Hepatic stellate cell (primary cell): ENCODE data around the gene RFX3.

ENCODE experiments used
- DNase-seq: peaks from one replicate; pipeline ENCODE4 v3.0.0; 2011; ENCODE audit warnings: low spot score

RFX3 gene

DNA sequence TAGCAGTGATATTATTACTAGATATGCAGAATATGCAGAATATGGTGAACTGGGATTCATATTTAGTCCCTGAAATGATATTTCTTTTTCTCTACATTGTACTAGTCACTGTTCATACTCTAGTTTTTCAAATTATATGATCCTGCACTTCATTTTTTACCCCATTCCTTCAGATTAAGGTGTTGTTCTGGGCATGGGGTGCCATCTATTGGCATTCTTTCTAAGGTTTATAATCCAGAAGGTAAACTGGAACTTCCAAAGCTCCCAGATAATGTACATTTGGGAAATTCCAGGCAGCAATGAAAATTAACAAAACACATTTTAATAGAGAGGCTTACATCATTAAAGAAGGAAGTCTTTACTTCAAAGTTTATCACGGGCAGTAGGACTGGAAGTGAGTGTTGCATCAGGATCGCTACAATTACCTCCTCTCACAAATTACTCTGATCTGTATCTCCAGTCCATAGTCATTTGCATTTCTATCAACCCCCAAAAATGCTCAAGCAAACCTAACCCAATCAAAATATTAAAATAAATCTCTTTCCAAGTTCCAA is 12.5 kb downstream of the RFX3 start:
- no peak for DNase-seq

GRCh38 chr9:3511551-3511950 is 14.2 kb downstream of the RFX3 start:
- no peak for DNase-seq

GRCh38 chr9:3510796-3511195 is 15.0 kb downstream of the RFX3 start:
- no peak for DNase-seq

GRCh38 chr9:3509926-3510325 is 15.9 kb downstream of the RFX3 start:
- DNase-seq: no peak

- DNase-seq: no peak
Measured at GRCh38 chr9:3508521-3509291, 17.1 kb downstream of the RFX3 start.

DNA sequence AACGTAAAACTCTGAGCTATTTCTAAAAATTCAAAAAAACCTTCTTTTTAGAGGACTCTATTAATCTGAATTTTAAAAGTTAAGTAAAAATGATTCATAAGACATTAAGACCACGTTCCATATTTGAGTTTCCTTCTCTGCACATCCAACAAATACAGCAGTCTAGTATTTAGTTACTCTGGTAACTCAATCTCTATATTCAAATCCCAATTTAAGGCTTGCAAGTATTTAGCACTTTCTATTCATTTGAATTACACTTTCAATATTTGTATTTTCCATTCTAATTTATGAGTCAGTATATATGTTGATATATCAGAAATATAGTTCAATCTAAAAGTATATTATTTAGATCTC is 17.7 kb downstream of the RFX3 start:
- DNase-seq: no peak

DNA sequence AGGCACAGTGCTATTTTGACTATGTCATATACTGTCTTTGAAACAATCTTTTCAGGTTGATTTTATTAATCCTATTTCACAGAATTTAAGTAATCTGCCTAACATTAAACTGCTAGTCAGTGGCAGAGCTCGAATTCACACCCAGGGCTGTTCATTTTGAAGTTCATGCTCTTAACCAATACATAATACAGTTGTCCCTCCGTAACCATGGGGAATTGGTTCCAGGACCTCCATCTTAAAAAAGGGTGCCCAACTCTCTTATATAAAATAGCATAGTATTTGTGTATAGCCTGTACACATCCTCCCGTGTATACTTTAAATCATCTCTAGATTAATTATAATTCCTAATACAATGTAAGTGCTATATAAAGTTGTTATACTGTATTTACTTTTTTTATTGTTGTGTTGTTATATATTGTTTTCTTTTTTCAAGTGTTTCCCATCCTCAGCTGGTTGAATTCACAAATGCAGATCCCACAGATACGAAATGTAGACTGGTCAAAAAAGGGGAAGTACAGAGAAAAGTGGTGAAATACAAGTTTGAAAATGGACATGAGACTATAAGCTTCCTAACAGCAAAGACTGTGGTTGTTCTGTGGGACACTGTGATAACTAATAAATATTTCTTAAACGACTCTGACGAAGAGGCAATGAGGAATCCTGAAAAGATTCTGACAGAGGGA is 18.3 kb downstream of the RFX3 start:
- DNase-seq: no peak

- no peak for DNase-seq
Measured at GRCh38 chr9:3506164-3506563, 19.6 kb downstream of the RFX3 start.

DNA sequence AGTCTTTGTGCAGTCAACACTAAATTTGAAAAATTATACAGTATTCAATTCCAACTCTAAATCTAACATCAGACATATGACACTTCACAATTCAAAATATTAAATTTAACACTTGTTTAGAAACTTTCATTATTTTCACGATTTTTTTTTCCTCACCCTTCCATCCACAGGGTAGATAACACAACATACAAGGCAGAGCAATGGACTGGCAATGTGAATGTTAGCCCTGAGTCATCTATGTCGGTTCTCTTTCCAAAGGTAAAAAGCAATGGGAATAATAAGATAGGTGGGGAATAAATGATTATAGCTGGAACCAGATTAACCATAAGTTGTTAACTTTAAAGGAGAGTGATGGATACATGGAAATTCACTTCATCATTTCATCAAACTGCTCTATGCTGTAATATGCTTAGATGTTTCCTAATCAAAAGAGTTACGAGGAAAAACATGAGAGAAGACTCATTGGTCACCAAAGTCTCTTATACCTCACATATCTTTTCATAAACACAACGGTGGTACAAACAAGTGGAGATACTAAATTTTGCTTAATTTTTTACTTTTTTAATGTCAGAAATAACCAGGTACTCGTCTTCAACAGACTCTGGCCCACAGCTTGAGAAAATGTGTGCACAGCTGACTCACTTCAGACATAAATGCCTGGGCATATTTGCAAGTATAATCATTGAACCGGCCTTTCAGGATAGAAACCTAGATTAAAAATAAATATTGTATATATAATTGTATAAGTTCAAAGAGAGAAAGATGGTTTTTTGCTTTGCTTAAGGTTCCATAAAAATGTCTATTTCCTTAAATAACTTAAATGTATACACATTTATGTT is 23.0 kb downstream of the RFX3 start:
- DNase-seq: no peak

- DNase-seq: no peak
Measured at GRCh38 chr9:3500044-3500443, 25.8 kb downstream of the RFX3 start.

DNA sequence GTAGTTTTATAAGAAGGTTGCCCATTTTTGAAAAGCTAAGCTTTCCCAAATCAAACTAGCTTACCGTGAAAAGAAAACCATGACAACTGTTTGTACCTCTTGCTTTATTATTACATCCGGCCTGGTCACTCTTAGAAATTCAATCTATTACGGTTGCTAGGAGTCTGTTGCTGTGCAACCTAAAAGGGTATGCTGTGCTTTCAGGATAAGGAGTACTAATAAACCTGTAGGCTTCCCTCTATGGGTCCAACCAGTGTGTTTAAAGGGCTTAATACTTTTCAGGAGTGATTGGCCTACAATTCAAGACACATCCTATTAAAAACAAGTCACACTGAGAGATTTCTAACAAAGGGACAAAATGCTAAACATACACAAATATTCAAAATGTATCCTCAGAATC is 27.1 kb downstream of the RFX3 start:
- peak; percentile 48 for DNase-seq

GRCh38 chr9:3497857-3498256 is 27.9 kb downstream of the RFX3 start:
- no peak for DNase-seq

GRCh38 chr9:3497401-3497800 is 28.4 kb downstream of the RFX3 start:
- peak; percentile 41 for DNase-seq

DNA sequence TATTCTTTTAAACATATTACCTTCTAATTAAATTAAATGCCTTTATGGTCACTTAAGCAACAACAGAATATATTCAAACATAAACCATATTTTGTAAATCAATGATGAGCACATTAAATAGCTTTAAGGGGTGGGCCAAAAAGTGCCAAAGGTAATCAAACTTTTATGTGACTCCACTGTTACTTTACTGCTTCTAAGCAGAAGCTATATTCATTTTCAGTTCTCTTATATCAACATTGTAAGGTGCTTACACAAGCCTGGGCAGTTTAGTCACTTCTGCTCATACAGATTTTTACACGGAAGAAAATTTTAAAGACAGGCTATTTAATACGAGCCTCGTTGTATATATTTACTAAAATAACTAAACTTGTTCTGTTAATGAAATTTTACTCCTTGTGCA is 29.9 kb downstream of the RFX3 start:
- no peak for DNase-seq

DNA sequence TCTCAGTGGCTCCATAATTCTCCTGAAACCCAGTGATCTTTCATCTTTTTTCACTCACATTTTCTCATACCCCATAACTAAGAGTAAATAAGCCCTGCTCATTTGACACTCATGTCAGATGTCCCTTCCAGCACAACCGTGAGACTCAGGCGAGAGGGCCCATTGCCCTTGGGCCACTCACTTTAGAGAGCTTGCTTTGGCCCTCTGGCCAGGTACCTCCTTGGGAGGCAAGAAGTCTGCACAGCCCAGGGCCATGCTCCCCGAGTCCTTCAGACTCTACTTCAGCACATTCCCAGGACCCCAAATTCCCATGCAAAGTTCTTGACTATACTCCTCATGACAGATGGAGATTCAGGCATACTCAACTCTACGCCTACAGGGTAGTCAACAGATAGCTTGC is 33.6 kb downstream of the RFX3 start:
- no peak for DNase-seq

DNA sequence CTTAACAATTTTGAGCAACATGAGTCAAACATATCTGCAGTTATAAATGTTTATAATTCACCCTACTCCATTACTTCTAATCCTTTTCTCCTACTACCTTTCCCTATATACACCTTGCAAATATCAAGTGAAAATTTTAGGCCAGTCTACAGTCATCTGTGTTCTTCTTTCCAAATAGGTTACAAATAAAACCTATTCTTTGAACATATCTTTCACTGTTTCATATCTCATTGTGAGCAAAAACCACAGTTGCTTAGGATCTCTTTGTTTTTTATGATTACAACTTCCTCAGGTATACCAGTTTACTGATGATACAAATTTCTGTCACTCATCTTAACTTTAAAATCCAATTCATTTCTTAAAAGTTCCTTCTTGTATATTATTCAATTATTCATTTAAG is 34.4 kb downstream of the RFX3 start:
- DNase-seq: no peak

DNA sequence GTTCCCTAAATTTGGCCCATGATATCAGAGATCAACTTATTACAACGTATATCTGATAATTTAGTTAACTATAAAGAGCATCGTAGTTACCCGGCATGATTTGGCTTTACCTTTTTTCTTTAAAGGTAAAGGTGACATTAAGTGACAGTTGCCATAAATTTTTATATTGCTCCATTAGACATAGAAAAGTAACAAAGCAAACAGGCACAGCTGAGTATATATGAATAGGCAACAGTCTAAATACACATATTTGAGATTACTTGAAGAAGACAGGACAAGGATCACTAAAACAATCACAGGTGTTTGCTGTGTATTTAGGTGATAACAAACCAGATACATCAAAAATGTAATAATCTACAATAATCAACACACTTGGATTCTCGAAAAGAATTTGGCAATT is 34.8 kb downstream of the RFX3 start:
- DNase-seq: no peak

GRCh38 chr9:3482578-3482977 is 43.2 kb downstream of the RFX3 start:
- no peak for DNase-seq

DNA sequence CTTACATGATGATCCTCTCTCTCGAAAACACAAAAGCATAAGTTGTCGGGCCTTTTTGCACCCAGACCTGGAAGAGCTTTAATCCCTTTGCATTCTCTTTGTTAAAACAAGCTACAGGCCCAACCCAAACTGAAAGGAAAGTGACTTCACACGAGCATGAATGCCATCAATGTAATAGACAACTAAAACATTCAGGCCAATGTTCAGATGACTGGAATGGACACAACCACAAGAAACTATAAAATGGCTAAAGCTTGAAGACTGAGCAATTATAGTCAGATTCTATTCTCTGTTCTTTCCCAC is 45.5 kb downstream of the RFX3 start:
- DNase-seq: no peak

DNA sequence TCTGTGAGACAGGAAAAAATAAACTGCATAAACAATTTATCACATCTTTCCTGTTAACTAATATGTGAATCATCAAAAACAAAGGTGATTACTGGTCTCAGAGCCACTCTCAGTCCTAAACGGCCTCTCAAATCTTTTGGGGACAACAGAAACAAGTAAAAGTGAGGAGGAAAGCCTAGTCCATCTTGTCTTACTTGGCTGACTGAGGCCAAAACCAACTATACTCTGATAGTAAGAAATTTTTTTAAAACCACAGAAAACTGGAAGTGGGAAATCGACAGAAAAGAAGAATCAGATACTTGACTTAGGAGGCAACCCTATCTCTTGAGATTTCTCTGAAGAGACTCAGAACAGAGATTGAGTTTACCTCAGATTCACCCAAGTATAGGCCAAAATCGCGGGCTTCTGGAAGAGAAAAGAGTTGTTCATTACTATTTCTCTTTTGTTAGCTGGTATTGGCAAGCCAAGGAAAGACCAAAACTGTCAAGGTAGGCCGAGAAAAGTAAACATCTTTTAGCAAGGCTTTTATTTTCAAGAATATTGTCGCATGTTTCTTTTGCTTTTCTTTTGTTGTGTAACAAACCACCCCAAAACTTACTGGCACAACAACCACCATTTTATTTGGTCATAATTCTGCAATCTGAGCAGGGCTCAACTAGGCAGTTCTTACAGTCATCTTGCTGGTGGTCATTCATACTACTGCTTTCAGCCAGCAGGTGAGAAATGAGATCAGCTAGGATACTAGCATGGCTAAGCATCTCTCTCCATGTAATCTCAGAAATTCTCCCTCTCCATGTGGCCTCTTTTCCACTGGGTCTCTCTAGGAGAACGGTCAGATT is 46.1 kb downstream of the RFX3 start:
- no peak for DNase-seq

GRCh38 chr9:3478549-3478953 is 47.2 kb downstream of the RFX3 start:
- DNase-seq: no peak

DNA sequence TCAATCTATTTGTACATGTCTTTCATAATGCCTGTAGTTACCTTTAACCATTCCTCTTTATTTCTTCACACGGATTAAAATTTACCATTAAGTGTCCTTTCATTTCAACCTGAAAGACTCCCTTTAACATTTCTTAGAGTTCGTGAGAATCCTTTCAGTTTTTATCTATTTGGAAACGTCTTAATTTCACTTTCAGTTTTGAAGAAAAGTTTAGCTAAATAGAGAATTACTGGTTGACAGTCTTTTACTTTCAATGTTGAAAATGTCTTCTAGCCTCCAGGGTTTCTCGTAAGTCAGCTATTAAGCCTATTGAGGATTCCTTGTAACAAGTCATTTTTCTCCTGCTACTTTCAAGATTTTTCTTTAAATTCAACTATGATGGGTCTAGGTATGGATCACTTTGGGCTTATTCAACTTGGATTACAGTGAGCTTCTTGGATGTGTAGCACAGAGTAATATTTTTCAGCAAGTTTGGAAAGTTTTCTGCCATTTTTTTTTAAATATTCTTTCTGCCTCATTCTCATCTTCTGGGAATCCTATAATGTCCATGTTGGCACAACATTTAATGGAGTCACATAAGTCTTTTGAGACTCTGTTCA is 48.5 kb downstream of the RFX3 start:
- DNase-seq: no peak
